Nephron (organoid): Measurements from ENCODE around the gene GNB1L.

Experiments
- H3K27ac Mint-ChIP-seq, 3 experiments: 2 replicates each; pipeline ENCODE4 v1.8.0; 2020; ENCODE audit warnings: mixed read lengths in 3 of 3, mild to moderate bottlenecking in 2 of 3, moderate library complexity in 1 of 3
- H3K27me3 Mint-ChIP-seq: 2 replicates; pipeline ENCODE4 v1.8.0; 2021; ENCODE audit warnings: low read depth, mild to moderate bottlenecking, moderate library complexity, mixed read lengths
- H3K36me3 Mint-ChIP-seq: 2 replicates; pipeline ENCODE4 v1.8.0; 2020; ENCODE audit warnings: low read depth, mixed read lengths
- H3K4me1 Mint-ChIP-seq: 2 replicates; pipeline ENCODE4 v1.8.0; 2020; ENCODE audit warnings: mixed read lengths
- H3K4me3 Mint-ChIP-seq, 3 experiments: 2 replicates each; pipeline ENCODE4 v1.8.0; 2020; ENCODE audit warnings: mild to moderate bottlenecking in 3 of 3, mixed read lengths in 3 of 3, moderate library complexity in 2 of 3
- H3K9me3 Mint-ChIP-seq: 2 replicates; pipeline ENCODE4 v1.8.0; 2020; ENCODE audit warnings: mixed read lengths
- CTCF ChIP-seq, 3 experiments: fragments of 200-600 bp; sonication (generic); IDR thresholded peaks; one replicate each; pipeline ENCODE4 v1.5.0; 2021; ENCODE audit warnings: antibody characterized with exemption in 3 of 3; ENCODE audit not compliant: unreplicated experiment in 3 of 3

The GNB1L gene

GRCh38 chr22:19882446-19883381 is 28.0 kb upstream of the GNB1L start:
- peaks cover 13% of the 10 kb centered on the region for H3K27me3 Mint-ChIP-seq
- no peaks in the 10 kb centered on the region for H3K9me3 Mint-ChIP-seq
- TF ChIP-seq CTCF (IDR thresholded peaks at IDR 0.05; ENCODE audit: unreplicated experiment in 3 of 3), result no peak
- peaks cover 4% of the 10 kb centered on the region for H3K36me3 Mint-ChIP-seq
- H3K27ac Mint-ChIP-seq, result no peak overlapping the region
- no peak overlapping the region for H3K4me3 Mint-ChIP-seq
- H3K4me1 Mint-ChIP-seq, result peaks cover 42% of the 10 kb centered on the region

- peaks cover 4% of the 10 kb centered on the region for H3K36me3 Mint-ChIP-seq
- H3K27me3 Mint-ChIP-seq, result peaks cover 9% of the 10 kb centered on the region
- no peak for TF ChIP-seq CTCF (IDR thresholded peaks at IDR 0.05; ENCODE audit: unreplicated experiment in 3 of 3)
- H3K27ac Mint-ChIP-seq, result peak overlapping the region; percentile 29 to 64 (median 59)
- H3K4me3 Mint-ChIP-seq, result peak overlapping the region; percentile 0 to 53 (median 16)
- peaks cover 41% of the 10 kb centered on the region for H3K4me1 Mint-ChIP-seq
- H3K9me3 Mint-ChIP-seq, result no peaks in the 10 kb centered on the region
These were observed 26.3 kb upstream of the GNB1L start for GRCh38 chr22:19880786-19881569.

GRCh38 chr22:19879992-19880785 is 25.5 kb upstream of the GNB1L start:
- Mint-ChIP-seq H3K4me3 (no peak overlapping the region), H3K36me3 (no peaks in the 10 kb centered on the region), H3K4me1 (peaks cover 36% of the 10 kb centered on the region), H3K9me3 (no peaks in the 10 kb centered on the region), H3K27me3 (peaks cover 4% of the 10 kb centered on the region), H3K27ac (no peak overlapping the region)
- TF ChIP-seq CTCF (IDR thresholded peaks at IDR 0.05; ENCODE audit: unreplicated experiment in 3 of 3), result no peak

- H3K4me3 Mint-ChIP-seq, result no peak overlapping the region
These were observed 24.9 kb upstream of the GNB1L start for GRCh38 chr22:19879643-19879991.

GRCh38 chr22:19879246-19879570 is 24.5 kb upstream of the GNB1L start:
- peak overlapping the region in 1 of 3 experiments; percentile 72 for H3K27ac Mint-ChIP-seq
- peaks cover 4% of the 10 kb centered on the region for H3K27me3 Mint-ChIP-seq
- no peak overlapping the region for H3K4me3 Mint-ChIP-seq
- H3K4me1 Mint-ChIP-seq, result peaks cover 42% of the 10 kb centered on the region
- H3K36me3 Mint-ChIP-seq, result no peaks in the 10 kb centered on the region
- no peaks in the 10 kb centered on the region for H3K9me3 Mint-ChIP-seq
- no peak for TF ChIP-seq CTCF (IDR thresholded peaks at IDR 0.05; ENCODE audit: unreplicated experiment in 3 of 3)

More at GRCh38 chr22:19879643-19879991, 24.9 kb upstream of the GNB1L start:
- Mint-ChIP-seq H3K27ac (no peak overlapping the region), H3K9me3 (no peaks in the 10 kb centered on the region), H3K36me3 (no peaks in the 10 kb centered on the region), H3K27me3 (peaks cover 4% of the 10 kb centered on the region), H3K4me1 (peaks cover 38% of the 10 kb centered on the region)
- no peak for TF ChIP-seq CTCF (IDR thresholded peaks at IDR 0.05; ENCODE audit: unreplicated experiment in 3 of 3)
